Measurements from ENCODE around the gene GPR153. TPM values are rescaled to one million over a fixed set of nuclear protein-coding genes. Genes with fewer than 3 reads are reported as not detected.

Gene GPR153
- total RNA-seq, 1 donor from 2014 or later: 7.2 TPM

DNA sequence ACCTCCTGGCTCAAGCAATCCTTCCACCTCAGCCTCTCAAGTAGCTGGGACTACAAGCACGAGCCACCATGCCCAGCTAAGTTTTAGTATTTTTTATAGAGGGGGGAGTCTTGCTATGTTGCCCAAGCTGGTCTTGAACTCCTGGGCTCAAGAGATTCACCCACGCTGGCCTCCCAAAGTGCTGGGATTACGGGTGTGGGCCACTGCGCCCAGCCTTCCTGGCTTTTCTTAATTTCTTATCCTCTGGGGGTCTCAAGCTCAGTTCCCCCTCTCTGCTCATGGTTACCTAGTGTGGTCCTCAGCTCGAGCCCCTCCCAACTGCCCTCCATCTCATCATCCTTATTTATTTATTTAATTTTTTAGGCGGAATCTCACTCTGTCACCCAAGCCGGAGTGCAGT lies 58.6 kb downstream of the GPR153 start:
- DNase-seq (ENCODE audit: low spot score): no peak

GRCh38 chr1:6200188-6200809 lies 60.6 kb downstream of the GPR153 start:
- DNase-seq (ENCODE audit: low spot score): no peak

GRCh38 chr1:6199298-6200187 lies 61.4 kb downstream of the GPR153 start, which contains the start of gene RPL22:
Gene RPL22, minus strand, starts transcription at chr1:6199595. Its CDS starts 22 bp downstream, at chr1:6199573.
- DNase-seq (ENCODE audit: low spot score): peak; percentile 99

DNA sequence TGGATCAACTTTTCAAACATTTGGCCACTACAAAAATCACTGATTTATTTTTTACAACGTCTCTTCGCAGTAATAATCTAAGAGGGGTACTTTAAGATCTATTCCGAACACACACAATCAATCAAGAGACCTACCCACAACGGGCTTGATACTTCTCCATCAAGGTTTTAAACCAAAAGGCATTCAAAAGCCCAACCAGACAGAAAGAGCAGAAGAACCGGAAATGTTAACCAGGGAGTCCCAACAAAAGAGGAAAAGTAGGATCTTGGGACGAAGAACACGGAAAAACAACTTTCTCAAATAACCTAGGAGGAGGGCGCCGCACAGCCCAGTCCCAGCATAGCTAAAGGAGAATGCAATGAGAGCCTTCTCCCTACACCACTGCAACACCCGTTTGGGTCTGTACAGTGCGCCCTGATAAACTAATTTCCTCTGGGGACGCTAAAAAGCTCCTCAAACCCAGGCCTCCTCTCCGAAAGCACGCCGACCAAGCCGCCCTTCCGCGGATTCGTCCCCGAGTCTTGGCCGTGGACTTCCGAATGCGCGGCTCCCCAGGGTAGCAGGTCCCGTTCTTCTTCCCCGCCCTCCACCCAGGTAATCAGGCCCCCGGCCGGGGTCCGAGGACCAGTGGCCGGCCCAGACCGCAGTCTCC lies 62.1 kb downstream of the GPR153 start:
- DNase-seq (ENCODE audit: low spot score): no peak

DNA sequence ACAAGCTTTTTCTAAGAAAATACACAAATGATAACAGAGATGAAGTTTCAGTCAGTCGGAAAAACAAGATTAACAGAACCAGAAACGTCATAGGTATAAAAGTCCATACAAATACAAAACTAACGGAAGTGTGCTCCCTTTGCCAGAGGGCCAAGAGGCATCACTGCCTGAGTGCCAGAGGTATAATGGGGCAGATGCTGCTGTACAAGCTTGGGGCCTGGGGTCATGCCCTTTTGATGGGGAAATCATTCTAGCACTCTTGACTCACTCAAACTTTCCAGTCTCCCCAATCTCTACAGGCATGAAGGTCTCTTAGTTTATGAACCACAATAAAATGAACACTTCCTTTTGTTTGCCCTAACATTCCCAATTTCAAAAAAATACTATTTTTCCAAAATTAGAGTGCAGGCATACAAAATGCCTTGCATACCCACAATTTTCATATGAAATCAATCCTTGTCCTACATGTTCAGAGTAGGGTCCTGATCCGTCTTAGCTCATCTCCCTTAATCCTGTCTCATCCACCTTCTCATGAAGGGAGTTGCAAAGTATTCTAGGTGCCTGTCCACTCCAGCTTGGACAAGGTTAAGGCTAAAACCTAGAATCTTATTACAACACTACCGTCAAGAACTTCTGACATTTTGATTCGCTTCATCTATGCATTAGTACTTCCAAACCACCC lies 63.0 kb downstream of the GPR153 start:
- DNase-seq (ENCODE audit: low spot score): no peak

Other genes starting within 250 kb of the GPR153 start
- 17.5 TPM for gene KCNAB2, start 215.2 kb downstream of the GPR153 start, total RNA-seq
- gene CHD5, start 80.8 kb downstream of the GPR153 start, total RNA-seq: 0.83 TPM
- gene RPL22, start 61.5 kb downstream of the GPR153 start, total RNA-seq: 595 TPM
- gene RNF207, start 55.0 kb downstream of the GPR153 start, total RNA-seq: 63.0 TPM
- gene ICMT, start 25.1 kb downstream of the GPR153 start, total RNA-seq: 52.1 TPM
- not detected for gene HES3, start 16.9 kb downstream of the GPR153 start, total RNA-seq
- 19.1 TPM for gene ACOT7, start 132.7 kb upstream of the GPR153 start, total RNA-seq
- 2.1 TPM for gene HES2, start 158.8 kb upstream of the GPR153 start, total RNA-seq
- gene ESPN, start 163.7 kb upstream of the GPR153 start, total RNA-seq: 6.2 TPM
- gene TNFRSF25, start 205.1 kb upstream of the GPR153 start, total RNA-seq: 17.1 TPM
- gene PLEKHG5, start 230.6 kb upstream of the GPR153 start, total RNA-seq: 17.7 TPM